PFSK-1 (cell line): ENCODE results near the gene CCNYL1.

Experiments used
- FOXP2 ChIP-seq: optimal IDR thresholded peaks from 2 replicates; pipeline ENCODE3; 2011; ENCODE audit warnings: borderline replicate concordance, control low read depth, inconsistent platforms; ENCODE audit not compliant: insufficient read depth; ENCODE audit errors: extremely low read length, extremely low read depth
- POLR2AphosphoS5 ChIP-seq: IDR thresholded peaks from 2 replicates; pipeline ENCODE4 v1.6.1; 2012; ENCODE audit warnings: low read depth, mild to moderate bottlenecking, control low read depth, low read length, moderate library complexity
- TAF1 ChIP-seq: IDR thresholded peaks from 2 replicates; pipeline ENCODE4 v1.6.1; 2012; ENCODE audit warnings: low read length, control low read depth, borderline replicate concordance; ENCODE audit not compliant: insufficient read depth
- TF ChIP-seq, protein P1 (sequence below), 2 experiments: IDR thresholded peaks; 2 replicates each; pipeline versions ENCODE4 v1.6.1 to v1.8.0; 2011 to 2012; ENCODE audit warnings: low read depth in 2 of 2, low read length in 2 of 2, control low read depth in 1 of 2, inconsistent platforms in 1 of 2, mild to moderate bottlenecking in 1 of 2, moderate library complexity in 1 of 2; ENCODE audit not compliant: insufficient read depth in 1 of 2

DNA sequence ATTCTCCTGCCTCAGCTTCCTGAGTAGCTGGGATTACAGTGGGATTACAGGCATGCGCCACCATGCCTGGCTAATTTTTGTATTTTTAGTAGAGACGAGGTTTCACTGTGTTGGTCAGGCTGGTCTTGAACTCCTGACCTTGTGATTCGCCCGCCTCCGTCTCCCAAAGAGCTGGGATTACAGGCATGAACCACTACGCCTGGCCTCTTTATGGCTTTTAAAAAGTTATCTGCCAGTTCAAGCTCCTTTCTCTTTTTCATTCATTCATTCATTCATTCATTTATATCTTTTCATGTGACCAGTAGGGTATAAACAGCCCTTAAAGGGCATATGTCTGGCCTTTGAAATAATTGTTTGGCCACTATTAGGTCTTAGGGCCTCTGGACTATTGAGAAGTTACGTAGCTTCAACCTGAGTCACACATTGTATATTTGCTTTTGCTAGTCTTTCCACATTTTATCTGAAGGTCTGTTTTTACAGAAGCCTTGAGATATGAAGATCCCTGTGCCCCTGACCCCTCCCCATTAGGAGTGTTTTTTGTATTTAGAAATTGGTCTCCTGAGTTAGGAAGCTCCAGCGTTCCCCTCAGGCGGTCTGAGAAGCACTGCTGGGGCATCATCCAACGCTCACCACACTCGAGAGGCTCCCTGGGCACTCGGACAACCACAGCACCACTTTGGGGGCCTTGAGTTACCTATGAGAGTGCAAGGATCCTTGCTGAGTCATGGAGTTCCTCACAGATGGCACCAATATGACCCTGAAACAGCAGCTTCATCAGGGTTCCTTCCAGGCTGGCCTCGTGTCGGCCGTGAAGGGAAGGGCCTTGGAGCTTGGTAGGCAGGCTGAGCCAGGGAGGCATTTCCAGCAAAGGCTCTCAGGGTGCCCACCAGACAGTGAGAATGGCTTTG lies 36.5 kb downstream of the CCNYL1 start:
- TF ChIP-seq POLR2AphosphoS5 (no peak), TAF1 (no peak), FOXP2 (no peak)
- TF ChIP-seq, protein P1, sequence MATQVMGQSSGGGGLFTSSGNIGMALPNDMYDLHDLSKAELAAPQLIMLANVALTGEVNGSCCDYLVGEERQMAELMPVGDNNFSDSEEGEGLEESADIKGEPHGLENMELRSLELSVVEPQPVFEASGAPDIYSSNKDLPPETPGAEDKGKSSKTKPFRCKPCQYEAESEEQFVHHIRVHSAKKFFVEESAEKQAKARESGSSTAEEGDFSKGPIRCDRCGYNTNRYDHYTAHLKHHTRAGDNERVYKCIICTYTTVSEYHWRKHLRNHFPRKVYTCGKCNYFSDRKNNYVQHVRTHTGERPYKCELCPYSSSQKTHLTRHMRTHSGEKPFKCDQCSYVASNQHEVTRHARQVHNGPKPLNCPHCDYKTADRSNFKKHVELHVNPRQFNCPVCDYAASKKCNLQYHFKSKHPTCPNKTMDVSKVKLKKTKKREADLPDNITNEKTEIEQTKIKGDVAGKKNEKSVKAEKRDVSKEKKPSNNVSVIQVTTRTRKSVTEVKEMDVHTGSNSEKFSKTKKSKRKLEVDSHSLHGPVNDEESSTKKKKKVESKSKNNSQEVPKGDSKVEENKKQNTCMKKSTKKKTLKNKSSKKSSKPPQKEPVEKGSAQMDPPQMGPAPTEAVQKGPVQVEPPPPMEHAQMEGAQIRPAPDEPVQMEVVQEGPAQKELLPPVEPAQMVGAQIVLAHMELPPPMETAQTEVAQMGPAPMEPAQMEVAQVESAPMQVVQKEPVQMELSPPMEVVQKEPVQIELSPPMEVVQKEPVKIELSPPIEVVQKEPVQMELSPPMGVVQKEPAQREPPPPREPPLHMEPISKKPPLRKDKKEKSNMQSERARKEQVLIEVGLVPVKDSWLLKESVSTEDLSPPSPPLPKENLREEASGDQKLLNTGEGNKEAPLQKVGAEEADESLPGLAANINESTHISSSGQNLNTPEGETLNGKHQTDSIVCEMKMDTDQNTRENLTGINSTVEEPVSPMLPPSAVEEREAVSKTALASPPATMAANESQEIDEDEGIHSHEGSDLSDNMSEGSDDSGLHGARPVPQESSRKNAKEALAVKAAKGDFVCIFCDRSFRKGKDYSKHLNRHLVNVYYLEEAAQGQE (IDR thresholded peaks at IDR 0.05; ENCODE audit: insufficient read depth in 1 of 2, low read depth in 2 of 2, low read length in 2 of 2) = no peak
